Testis (tissue), 2 donors: ENCODE data around the gene SNX10.

ENCODE experiments used
- POLR2A ChIP-seq: fragments of 450-650 bp; IDR thresholded peaks from one replicate; pipeline ENCODE4 v1.6.1; 2017; ENCODE audit warnings: antibody characterized with exemption, mild to moderate bottlenecking, moderate library complexity
- TF ChIP-seq, protein P1 (sequence below), 3 experiments: fragments of 450-650 bp in 2 of 3; fragments of 200-600 bp in 1 of 3; sonication (generic) in 1 of 3; IDR thresholded peaks; one replicate each; pipeline ENCODE4 v1.5.1; 2016 to 2019; ENCODE audit warnings: antibody characterized with exemption in 3 of 3, mild to moderate bottlenecking in 2 of 3, moderate library complexity in 1 of 3

DNA sequence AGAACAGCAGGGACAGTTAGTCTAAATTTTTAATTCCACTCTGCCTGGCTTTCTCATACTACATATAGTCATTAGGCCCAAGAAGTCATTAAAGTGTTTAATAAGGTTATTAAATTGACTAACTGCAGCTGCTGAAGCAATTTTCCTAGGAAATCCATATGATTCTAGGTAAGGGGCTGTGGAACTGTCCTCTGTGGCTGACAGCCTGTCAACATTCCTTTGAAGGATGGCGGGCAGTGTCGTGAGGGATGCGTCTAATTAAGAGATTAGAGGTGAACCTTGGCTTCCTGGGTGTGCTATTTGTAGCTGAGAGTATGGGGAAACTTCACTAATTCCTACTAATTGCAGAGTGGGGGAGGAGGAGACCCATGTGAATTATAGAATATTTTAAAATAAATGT is 64.6 kb downstream of the SNX10 start:
- TF ChIP-seq POLR2A = no peak
- TF ChIP-seq, protein P1, sequence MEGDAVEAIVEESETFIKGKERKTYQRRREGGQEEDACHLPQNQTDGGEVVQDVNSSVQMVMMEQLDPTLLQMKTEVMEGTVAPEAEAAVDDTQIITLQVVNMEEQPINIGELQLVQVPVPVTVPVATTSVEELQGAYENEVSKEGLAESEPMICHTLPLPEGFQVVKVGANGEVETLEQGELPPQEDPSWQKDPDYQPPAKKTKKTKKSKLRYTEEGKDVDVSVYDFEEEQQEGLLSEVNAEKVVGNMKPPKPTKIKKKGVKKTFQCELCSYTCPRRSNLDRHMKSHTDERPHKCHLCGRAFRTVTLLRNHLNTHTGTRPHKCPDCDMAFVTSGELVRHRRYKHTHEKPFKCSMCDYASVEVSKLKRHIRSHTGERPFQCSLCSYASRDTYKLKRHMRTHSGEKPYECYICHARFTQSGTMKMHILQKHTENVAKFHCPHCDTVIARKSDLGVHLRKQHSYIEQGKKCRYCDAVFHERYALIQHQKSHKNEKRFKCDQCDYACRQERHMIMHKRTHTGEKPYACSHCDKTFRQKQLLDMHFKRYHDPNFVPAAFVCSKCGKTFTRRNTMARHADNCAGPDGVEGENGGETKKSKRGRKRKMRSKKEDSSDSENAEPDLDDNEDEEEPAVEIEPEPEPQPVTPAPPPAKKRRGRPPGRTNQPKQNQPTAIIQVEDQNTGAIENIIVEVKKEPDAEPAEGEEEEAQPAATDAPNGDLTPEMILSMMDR (IDR thresholded peaks at IDR 0.05) = no peak
